ENCODE measurements around the gene OR7A5.
"Not testable (repeated sequence)": the region's sequence is repeated elsewhere in the genome, so short reads cannot be mapped to it uniquely, and the experiment has no call there.

- not testable (repeated sequence) for TF ChIP-seq CTCF (IDR thresholded peaks at IDR 0.05 in 4 of 5, conservative IDR thresholded peaks at IDR 0.05 in 1 of 5); POLR2A (IDR thresholded peaks at IDR 0.05)
Measured at GRCh38 chr19:14778110-14778845, 56.7 kb downstream of the OR7A5 start, which contains the start of gene ADGRE2.

Measured in gastrocnemius medialis (tissue), 4 donors.